Measurements from ENCODE around the gene TUT1.

The TUT1 gene

DNA sequence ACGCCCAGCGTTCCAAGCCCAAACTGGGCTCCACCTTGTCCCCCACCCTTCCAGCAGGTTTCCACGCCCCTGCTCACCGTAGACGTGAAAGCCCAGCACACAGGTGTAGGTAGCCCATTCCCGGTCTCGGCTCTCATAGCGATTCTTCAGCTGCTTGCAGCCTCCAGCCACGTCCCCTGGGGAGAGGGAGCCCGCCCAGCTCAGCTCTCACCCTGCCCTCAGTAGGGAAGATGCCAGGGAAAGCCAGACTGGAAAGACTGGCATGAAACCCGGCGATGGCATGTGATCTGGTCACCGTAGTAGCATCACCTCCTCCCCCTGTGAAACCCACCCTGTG lies 11.7 kb upstream of the TUT1 start:
- Histone ChIP-seq H3K9me2 (replicated peaks; ENCODE audit: insufficient read depth, low read length) (no peaks in the 10 kb centered on the region), H3K79me2 (ENCODE audit: insufficient read depth, low read length) (peaks cover 33% of the 10 kb centered on the region), H2AFZ (ENCODE audit: low read depth, low read length, severe bottlenecking) (no peak overlapping the region), H3K4me3 (ENCODE audit: insufficient read depth, low read length, poor library complexity, severe bottlenecking) (no peak overlapping the region), H3K27ac (ENCODE audit: low read depth, low read length) (no peak overlapping the region), H3K36me3 (ENCODE audit: low read length) (peaks cover 18% of the 10 kb centered on the region; the same call in 1 of the 2 replicates), H3K9ac (ENCODE audit: low read length) (no peak overlapping the region), H3K27me3 (ENCODE audit: low read length) (no peaks in the 10 kb centered on the region), H3K9me3 (ENCODE audit: insufficient read depth, low read length) (no peaks in the 10 kb centered on the region), H3K4me2 (ENCODE audit: low read depth, low read length, poor library complexity, severe bottlenecking) (no peak overlapping the region), H4K20me1 (ENCODE audit: low read depth, low read length) (no peaks in the 10 kb centered on the region), H3F3A (ENCODE audit: insufficient read depth) (peaks cover 20% of the 10 kb centered on the region)
- TF ChIP-seq EZH2phosphoT487 (conservative IDR thresholded peaks at IDR 0.05; ENCODE audit: low read length): no peak
- TF ChIP-seq, protein P1, sequence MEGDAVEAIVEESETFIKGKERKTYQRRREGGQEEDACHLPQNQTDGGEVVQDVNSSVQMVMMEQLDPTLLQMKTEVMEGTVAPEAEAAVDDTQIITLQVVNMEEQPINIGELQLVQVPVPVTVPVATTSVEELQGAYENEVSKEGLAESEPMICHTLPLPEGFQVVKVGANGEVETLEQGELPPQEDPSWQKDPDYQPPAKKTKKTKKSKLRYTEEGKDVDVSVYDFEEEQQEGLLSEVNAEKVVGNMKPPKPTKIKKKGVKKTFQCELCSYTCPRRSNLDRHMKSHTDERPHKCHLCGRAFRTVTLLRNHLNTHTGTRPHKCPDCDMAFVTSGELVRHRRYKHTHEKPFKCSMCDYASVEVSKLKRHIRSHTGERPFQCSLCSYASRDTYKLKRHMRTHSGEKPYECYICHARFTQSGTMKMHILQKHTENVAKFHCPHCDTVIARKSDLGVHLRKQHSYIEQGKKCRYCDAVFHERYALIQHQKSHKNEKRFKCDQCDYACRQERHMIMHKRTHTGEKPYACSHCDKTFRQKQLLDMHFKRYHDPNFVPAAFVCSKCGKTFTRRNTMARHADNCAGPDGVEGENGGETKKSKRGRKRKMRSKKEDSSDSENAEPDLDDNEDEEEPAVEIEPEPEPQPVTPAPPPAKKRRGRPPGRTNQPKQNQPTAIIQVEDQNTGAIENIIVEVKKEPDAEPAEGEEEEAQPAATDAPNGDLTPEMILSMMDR (IDR thresholded peaks at IDR 0.05; ENCODE audit: insufficient read depth, low read length, poor library complexity, severe bottlenecking): no peak

DNA sequence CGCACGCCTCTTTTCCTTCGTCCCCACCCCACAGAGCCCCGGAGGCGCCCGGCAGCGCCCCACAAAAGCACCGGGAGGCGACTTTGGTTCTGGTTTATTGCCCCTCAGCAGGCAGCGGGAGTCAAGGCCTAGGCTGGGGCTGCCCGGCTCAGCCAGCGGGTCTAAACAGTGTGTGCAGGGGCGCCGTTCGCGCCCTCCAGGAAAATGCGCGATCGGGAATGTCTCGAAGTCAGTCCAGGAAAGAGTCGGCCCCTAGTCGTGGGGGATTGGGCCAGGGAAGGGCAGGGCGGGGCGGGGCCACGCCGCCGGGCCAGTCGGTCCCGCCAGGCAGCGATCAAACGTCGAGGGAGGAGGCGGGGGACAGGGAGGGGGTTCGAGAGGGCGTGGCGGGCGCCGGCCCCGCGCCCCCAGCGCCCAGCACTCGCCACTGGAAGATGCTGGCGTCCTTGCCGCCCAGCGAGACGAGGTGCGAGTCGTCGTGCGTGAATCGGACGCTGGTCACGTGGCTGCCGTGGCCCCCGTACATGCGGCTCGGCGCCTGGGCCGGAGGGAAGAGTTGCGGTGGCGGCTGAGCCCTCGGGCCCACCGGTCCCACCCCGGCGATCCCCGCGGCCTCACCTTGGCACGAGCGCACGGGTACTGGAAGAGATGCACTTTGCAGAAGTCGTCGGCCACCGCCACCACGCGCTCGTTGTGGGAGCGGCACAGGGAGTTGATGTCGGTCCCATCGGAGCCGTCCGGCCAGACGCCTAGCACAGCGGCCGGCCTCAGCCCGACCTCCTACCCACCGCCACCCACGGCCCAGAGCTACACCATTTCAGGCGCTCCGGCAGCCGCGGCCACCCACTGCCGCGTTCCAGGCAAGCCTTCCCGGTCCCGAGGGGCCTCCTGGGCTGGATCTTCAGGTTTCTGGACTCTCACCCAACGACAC lies 11.1 kb upstream of the TUT1 start:
- no peaks in the 10 kb centered on the region for H3K27me3 ChIP-seq (ENCODE audit: low read length)
- peaks cover 33% of the 10 kb centered on the region for H3K79me2 ChIP-seq (ENCODE audit: insufficient read depth, low read length)
- no peak overlapping the region for H2AFZ ChIP-seq (ENCODE audit: low read depth, low read length, severe bottlenecking)
- TF ChIP-seq, protein P1 (IDR thresholded peaks at IDR 0.05; ENCODE audit: insufficient read depth, low read length, poor library complexity, severe bottlenecking): no peak
- TF ChIP-seq EZH2phosphoT487 (conservative IDR thresholded peaks at IDR 0.05; ENCODE audit: low read length): no peak
- H3K9me2 ChIP-seq (replicated peaks; ENCODE audit: insufficient read depth, low read length): no peaks in the 10 kb centered on the region
- peak overlapping the region; percentile 36 for H3K27ac ChIP-seq (ENCODE audit: low read depth, low read length)
- peaks cover 18% of the 10 kb centered on the region; the same call in 1 of the 2 replicates for H3K36me3 ChIP-seq (ENCODE audit: low read length)
- H3F3A ChIP-seq (ENCODE audit: insufficient read depth): peaks cover 20% of the 10 kb centered on the region
- no peaks in the 10 kb centered on the region for H4K20me1 ChIP-seq (ENCODE audit: low read depth, low read length)
- H3K9ac ChIP-seq (ENCODE audit: low read length): 0 out of 2 replicates have a peak overlapping the region, but pooled peaks have one; percentile 28
- H3K4me3 ChIP-seq (ENCODE audit: insufficient read depth, low read length, poor library complexity, severe bottlenecking): peak overlapping the region; percentile 24
- peak overlapping the region; percentile 54 for H3K4me2 ChIP-seq (ENCODE audit: low read depth, low read length, poor library complexity, severe bottlenecking)
- no peaks in the 10 kb centered on the region for H3K9me3 ChIP-seq (ENCODE audit: insufficient read depth, low read length)

DNA sequence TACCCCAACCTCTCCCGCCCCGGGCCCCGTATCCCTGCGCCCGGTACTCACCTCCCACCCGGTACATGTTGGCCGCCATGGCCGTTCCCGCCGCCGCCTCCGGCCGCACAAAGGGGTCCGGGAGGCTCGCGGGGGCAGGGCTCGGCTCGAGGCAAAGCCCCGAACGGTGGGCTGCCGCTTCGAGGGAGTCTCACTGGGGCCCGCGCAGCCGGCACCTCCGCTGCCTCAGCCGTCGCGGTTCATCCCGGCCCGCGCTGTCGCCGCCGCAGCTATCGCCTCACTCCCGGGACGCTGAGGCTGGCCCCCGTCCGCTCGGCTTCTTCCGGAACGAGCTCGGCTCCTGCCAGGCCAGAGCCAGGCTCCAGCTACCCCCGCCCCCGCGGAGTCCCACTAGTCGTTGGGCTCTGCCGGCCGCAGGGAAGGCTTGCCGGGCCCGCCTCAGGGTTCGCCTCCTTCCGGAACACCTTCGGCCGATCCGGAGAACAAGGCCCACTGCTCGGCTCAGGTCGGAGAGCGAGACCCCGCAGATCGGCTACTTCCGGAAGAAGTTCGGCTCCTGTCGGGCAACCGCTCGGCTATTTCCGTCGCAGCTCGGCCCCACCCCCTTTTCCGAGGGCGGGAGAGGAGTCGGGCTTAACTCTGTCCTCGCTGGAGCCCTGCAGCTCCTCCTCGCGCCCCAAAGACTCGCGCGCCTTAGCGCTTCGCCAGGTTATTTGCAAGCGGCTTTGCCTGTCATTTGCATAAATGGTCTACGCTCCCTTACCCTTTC lies 10.2 kb upstream of the TUT1 start, which contains the start of gene MTA2:
Gene MTA2 (minus strand): TSS at position 494 of the 769 bp plus-strand sequence. CDS start 415 bp downstream, at position 79.
- Histone ChIP-seq H3K27ac (ENCODE audit: low read depth, low read length) (peak within 1 kb of the TSS; percentile 84), H3K9ac (ENCODE audit: low read length) (peak within 1 kb of the TSS; percentile 99), H2AFZ (ENCODE audit: low read depth, low read length, severe bottlenecking) (no peak within 1 kb of the TSS), H3K9me3 (ENCODE audit: insufficient read depth, low read length) (no peaks in the 10 kb centered on the region), H3K36me3 (ENCODE audit: low read length) (peaks cover 18% of the 10 kb centered on the region; the same call in 1 of the 2 replicates), H3K27me3 (ENCODE audit: low read length) (no peaks in the 10 kb centered on the region), H4K20me1 (ENCODE audit: low read depth, low read length) (no peaks in the 10 kb centered on the region), H3K4me3 (ENCODE audit: insufficient read depth, low read length, poor library complexity, severe bottlenecking) (peak within 1 kb of the TSS; percentile 88), H3K4me2 (ENCODE audit: low read depth, low read length, poor library complexity, severe bottlenecking) (peak within 1 kb of the TSS; percentile 90), H3K79me2 (ENCODE audit: insufficient read depth, low read length) (peaks cover 33% of the 10 kb centered on the region), H3F3A (ENCODE audit: insufficient read depth) (peaks cover 20% of the 10 kb centered on the region), H3K9me2 (replicated peaks; ENCODE audit: insufficient read depth, low read length) (no peaks in the 10 kb centered on the region)
- TF ChIP-seq EZH2phosphoT487 (conservative IDR thresholded peaks at IDR 0.05; ENCODE audit: low read length): no peak
- TF ChIP-seq, protein P1 (IDR thresholded peaks at IDR 0.05; ENCODE audit: insufficient read depth, low read length, poor library complexity, severe bottlenecking): no peak
